Stimulated activated naive CD4-positive, alpha-beta T cell treated with Interleukin-2 at 50 U/mL for 16 hours (primary cell): Measurements from ENCODE around the gene CRELD2.

ENCODE experiments used
- DNase-seq: peaks from one replicate; lab custom pipeline; 2025; lab: John Stamatoyannopoulos, UW

CRELD2 gene, protein sequence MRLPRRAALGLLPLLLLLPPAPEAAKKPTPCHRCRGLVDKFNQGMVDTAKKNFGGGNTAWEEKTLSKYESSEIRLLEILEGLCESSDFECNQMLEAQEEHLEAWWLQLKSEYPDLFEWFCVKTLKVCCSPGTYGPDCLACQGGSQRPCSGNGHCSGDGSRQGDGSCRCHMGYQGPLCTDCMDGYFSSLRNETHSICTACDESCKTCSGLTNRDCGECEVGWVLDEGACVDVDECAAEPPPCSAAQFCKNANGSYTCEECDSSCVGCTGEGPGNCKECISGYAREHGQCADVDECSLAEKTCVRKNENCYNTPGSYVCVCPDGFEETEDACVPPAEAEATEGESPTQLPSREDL

DNA sequence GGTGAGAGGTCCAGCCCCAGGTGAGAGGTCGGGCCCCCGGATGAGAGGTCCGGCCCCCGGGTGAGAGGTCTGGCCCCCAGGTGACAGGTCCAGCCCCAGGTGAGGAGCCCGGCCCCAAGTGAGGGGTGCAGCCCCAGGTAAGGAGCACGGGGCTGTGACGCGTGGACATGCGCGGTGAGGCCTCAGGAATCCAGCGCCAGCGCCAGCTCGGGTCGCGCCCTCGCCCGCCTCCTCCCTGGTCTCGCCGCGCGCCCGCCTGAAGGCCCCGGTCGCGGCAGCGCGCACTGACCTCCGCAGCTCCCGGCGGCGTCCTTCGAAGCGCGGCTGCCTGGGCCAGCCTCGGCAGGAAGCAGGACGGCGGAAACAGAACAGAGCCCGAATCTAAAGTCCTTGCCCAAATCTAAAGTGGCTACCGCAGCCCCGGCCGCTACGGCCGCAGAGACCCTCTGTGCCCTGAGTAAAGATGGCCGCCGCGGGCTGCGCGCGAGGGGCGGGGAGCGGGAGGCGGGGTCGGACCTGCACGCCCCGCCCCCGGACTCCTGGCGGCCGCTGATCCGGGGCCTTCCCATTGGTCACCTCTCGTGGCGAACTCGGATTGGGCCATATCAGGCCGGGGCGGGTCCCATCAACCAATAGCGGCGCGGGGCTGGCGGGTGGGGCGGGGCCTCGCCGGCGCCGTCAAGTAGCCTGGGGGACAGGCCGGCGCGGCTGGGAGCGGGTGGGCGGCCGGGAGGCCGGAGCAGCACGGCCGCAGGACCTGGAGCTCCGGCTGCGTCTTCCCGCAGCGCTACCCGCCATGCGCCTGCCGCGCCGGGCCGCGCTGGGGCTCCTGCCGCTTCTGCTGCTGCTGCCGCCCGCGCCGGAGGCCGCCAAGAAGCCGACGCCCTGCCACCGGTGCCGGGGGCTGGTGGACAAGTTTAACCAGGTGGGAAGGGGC lies at the start of gene CRELD2, which contains the start of gene ALG12:
Gene CRELD2, plus strand, starts transcription at position 661 of the 937 bp plus-strand sequence. Its CDS starts 136 bp downstream, at position 797.
Gene ALG12, minus strand, starts transcription at position 465 of the 937 bp plus-strand sequence. CDS start 4,673 bp downstream, outside the sequence.
- peak; percentile 96 for DNase-seq

DNA sequence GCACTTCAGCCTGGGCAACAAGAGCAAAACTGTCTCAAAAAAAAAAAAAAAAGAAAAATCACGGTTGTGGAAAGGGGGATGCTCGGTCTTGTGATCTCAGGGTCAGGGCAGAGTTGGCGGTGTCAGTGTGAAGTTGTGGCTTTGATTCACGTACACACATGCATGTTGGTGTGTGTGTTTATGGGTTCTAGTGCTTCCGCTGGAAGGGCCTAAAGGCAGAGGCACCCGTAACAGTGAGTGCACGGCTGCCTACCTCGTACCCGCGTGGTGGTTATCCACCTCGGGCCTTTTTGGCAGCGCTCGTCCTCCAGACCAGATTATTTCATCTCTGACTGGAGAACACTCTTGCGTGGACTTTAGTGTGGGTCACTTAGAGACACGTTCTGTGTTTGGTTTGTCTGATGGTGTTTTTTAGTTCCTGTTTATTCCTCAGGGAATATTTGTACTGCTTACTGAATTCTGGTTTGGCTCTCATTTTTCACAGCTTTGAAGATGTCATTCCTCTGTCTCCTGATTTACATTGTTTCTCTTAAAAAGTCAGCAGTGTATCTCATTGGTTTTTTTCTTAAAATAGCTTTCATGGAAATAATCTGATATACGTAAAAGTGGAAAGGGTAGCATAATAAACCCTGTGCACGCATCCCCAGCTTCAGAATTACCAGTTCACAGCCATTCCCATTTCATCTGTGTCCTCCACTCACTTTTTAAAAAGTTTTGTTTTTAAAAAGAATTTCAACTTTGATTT lies 49.2 kb upstream of the CRELD2 start:
- DNase-seq = no peak

DNA sequence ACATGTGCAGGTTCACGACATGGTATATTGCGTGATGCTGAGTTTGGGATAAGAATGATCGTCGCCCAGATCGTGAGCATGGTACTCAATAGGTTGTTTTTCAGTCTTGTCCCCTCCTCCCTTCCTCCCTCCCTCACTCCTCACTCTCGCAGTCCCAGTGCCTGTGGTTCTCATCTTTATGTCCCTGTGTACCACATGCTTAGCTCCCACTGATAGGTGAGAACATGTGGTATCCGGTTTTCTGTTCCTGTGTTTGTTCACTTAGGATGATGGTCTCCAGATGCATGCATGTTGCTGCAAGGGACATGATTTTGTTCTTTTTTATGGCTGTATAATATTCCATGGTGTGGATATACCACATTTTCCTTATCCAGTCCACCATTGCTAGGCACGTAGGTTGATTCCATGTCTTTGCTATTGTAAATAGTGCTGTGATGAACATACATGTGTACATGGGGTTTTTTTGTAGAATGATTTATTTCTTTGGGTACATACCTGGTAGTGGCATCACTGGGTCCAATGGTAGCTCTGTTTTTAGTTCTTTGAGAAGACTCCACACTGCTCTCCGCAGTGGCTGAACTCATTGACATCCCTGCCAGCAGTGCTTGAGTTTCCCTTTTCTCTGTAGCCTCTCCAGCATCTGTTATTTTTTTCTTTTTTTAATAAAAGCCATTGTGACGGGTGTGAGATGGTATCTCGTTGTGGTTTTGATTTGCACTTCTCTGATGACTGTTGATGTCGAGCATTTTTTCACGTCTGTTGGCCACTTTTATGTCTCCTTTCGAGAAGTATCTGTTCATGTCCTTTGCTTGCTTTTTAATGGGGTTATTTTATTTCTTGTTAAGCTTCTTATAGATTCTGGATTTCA lies 48.4 kb upstream of the CRELD2 start:
- no peak for DNase-seq

DNA sequence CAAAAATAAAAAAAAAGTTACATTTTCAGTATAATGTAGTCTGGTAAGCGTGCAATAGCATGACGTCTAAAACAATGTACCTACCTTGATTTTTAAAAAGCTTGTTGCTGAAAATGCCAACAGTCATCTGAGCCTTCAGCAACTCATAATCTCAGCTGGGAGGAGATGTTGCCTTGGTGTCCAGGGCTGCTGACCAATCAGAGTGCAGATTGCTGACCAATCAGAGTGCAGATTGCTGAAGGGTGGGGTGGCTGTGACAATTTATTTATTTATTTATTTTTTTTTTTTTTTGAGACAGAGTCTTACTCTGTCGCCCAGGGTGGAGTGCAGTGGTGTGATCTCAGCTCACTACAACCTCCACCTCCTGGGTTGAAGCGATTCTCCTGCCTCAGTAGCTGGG lies 47.0 kb upstream of the CRELD2 start:
- no peak for DNase-seq

DNA sequence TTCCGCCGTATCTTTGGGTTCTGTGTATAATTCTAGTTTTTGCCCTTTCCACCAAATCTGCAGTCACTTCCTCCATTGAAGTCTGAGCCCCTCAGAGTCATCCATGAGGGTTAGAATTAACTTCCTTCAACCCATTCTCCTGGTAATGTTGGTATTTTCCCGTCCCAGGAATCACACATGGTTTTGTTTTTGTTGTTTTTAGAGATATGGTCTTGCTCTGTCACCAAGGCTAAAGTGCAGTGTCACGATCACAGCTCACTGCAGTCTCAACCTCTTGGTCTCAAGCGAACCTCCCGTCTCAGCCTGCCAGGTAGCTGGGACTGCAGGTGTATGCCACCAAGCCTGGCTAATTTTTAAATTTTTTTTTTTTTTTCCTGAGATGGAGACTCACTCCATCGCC lies 46.1 kb upstream of the CRELD2 start:
- no peak for DNase-seq

DNA sequence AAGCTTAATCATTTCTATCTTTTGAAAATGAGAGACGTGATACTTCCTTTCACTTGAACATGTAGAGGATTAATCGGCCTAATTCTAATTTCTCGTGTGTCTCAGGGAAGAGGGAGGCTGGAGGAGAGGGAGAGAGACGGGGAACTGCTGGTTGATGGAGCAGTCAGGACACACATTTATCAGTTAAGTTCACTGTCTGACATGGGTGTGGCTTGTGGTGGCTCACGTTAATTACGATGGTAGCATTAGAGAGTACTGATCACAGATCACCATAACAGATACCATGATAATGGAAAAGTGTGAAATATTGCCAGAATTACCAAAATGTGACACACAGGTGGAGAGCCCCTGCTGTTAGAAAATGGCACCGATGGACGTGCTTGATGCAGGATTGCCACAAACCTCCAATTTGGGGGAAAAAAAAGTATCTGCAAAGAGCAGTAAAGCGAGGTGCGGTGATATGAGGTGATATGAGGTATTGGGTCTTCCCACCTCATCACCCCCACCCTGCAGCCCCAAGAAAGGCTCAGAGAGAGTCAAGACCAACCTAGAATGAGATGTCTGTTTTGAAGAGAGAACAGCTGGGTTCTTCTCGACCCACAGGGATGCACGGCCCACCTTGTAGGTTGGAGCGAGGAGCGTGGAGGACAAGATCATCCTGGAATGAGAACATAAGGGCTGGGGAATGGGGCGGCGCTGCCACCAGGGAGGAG lies 45.0 kb upstream of the CRELD2 start:
- no peak for DNase-seq

DNA sequence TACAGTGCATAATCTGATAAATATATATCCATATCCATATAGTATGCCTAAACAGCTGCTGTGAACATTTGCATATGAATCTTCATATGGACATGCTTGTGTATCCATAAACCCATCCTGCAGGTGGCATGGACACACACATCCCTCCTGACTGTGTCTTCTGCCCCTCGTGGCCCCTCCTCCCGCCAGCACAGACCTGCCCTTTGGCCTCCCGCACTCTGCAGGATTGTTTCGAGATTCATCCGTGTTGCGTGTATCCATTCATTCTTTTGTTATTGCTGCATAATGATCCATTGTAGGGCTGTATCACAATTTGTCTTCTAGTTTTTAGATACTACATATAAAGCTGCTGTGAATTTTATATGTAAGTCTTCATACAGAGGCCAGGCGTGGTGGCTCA lies 40.8 kb upstream of the CRELD2 start:
- no peak for DNase-seq

DNA sequence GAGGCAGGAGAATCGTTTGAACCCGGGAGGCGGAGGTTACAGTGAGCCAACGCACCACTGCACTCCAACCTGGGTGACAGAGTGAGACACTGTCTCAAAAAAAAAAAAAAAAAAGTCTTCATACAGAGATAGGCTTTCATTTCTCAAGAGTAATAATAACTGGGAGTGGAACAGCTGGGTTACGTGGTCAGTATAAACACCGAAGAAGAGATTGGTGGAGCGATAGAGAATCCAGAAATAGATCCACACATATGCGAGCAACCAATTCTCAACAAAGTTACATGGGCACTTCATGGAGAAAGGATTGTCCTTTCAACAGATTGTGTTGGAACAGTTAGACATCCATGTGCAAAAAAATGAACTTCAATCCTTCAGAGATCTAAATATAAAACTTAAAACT lies 40.2 kb upstream of the CRELD2 start:
- no peak for DNase-seq

DNA sequence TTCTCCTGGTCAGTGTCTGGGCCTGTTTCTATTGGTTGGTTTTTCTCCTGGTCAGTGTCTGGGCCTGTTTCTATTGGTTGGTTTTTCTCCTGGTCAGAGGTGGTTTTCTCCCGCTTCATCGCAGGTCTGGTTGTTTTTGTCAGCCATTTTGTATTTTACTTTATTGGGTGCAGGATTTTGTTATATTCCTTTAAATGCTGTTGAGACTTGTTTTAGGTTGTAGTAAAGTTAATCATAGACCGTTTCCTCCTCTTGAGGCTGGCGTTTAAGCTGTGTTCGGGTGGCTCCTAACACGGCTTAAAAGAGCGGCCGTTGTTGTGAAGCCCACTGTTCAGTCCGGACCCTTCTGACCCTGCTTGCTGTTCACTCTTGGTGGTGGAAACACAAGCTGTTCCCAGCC lies 38.6 kb upstream of the CRELD2 start:
- DNase-seq = no peak

DNA sequence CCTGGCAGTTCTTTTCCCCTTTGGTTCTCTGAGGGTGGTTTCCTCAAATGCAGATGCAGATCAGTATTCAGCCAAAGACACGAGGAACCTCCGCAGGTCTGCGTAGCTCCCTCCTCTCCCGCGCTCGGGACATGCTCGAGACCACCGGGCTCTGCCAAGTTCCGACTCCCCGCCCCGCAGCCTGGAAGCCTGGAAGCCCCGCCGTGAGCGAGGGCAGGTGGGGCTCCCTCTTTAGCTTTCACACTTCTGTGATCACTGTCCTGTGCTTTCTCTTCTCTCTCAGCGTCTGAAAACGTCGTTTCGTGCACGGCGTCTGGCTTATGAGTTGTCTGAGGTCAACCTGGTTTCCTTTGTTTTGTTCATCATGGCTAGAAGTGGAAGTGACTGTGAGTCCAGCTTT lies 38.2 kb upstream of the CRELD2 start:
- DNase-seq = no peak

DNA sequence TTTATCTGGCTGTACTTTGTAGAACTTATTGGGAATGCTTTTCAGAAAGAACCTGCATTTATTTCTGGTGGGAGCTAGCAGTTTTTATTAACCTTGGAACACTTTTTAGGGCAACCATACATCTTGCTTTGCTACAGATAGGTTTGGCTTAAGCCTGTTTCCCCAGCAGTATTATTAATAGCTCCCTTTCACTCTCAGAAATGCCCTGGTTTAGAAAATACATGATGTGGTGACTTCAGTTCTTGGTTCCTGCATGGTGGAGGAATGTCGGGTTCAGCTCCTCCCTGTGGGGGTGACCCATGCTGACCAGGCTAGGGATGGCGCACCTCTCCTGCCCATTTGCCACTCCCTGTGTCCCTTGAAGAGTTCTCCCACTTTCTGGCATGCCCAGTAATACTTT lies 36.6 kb upstream of the CRELD2 start:
- DNase-seq = no peak

DNA sequence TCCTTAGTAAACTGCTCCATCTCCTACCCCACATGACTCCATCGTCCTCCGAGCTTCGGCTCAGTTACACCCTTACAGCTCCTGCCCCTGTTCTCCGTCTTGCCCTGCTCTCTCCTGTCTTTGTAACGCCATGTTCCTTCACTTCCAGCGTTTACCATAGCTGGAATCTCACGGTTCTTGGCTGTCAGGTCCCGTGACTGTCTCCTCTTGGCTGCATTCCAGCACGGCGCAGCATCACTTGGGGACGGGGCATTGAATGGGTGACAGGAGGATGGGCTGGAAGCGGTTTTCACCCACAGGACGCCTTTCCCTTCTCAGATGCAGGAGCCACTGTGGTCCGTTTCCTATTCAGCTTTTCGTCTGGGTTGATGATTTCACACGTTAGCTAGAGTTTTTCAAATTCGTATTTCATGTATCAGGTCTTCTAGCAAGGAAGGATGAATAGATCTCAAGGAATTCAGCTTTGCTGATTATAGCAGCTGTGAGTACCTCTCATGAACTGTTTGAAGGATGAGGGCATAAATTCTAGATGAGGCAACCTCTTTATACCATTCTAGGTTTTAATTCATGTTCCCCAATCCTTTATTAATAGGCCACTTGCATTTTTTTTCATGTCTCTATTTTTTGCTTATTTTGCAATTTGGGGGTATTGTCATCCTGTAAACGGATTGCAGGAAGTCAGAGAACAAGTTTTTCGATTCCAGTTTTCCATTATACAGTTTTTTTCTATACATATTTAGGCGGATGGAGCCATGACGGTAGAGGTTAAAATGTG lies 35.7 kb upstream of the CRELD2 start:
- DNase-seq = no peak

DNA sequence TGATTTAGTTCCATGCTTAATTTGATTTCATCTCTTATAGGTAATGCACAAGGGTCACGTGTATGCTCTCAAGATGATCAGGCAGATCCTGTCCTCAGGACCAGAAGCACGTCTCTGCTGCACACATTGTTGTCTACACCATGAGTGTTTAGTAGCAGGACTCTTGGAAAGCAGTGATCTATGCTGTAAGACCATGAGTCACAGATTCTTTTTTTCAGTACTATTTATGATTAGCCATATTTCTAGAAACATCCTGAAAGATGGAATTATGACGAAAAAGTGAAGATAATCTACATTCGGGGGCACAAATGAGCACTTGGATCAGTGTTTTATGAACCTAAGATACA lies 35.2 kb upstream of the CRELD2 start:
- no peak for DNase-seq

DNA sequence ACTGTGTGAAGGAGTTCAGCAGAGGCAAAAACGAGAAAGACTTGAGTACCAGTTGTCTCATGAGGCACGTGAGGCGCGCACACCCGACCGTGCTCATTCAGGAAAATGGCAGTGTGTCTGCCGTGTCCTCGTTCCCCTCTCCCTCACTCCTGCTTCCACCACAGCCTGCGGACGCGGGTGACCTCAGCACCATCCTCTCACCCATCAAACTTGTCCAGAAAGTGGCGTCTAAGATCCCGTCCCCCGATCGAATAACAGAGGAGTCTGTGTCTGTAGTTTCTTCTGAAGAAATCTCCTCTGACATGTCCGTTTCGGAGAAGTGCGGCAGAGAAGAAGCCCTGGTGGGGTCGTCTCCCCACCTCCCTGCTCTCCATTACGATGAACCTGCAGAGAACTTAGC lies 34.4 kb upstream of the CRELD2 start:
- DNase-seq = no peak

DNA sequence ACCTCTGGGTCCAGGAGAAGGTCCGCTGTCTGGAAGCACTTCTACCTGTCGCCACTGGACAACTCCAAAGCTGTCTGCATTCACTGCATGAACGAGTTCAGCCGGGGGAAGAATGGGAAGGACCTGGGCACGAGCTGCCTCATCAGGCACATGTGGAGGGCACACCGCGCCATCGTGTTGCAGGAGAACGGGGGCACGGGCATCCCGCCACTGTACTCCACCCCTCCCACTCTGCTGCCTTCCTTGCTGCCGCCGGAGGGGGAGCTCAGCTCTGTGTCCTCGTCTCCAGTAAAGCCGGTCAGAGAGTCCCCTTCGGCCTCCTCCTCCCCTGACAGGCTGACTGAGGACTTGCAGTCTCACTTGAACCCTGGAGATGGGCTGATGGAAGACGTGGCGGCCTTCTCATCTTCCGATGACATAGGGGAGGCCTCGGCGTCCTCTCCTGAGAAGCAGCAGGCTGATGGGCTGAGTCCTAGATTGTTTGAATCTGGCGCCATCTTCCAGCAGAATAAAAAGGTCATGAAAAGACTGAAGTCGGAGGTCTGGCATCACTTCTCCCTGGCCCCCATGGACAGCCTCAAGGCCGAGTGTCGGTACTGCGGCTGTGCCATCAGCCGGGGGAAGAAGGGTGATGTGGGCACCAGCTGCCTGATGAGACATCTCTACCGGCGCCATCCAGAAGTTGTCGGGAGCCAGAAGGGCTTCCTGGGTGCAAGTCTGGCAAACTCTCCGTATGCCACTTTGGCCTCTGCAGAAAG lies 33.8 kb upstream of the CRELD2 start:
- DNase-seq = no peak

DNA sequence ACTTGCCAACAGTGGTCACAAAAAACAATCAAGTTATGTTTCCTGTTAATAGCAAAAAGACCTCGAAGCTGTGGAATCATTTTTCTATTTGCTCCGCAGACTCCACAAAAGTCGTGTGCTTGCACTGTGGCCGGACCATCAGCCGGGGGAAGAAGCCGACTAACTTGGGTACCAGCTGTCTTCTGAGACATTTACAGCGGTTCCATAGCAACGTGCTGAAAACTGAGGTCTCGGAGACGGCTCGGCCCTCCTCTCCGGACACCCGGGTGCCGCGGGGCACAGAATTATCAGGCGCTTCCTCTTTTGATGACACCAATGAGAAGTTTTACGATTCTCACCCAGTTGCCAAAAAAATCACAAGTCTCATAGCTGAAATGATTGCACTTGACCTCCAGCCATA lies 33.2 kb upstream of the CRELD2 start:
- no peak for DNase-seq

DNA sequence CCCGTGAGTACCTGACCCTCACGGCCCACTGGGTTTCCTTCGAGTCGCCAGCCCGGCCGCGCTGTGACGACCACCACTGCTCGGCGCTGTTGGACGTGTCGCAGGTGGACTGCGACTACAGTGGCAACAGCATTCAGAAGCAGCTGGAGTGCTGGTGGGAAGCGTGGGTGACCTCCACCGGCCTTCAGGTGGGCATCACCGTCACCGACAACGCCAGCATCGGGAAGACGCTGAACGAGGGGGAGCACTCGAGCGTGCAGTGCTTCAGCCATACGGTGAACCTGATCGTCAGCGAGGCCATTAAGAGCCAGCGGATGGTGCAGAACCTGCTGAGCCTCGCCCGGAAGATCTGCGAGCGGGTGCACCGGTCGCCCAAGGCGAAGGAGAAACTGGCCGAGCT lies 32.6 kb upstream of the CRELD2 start:
- no peak for DNase-seq

DNA sequence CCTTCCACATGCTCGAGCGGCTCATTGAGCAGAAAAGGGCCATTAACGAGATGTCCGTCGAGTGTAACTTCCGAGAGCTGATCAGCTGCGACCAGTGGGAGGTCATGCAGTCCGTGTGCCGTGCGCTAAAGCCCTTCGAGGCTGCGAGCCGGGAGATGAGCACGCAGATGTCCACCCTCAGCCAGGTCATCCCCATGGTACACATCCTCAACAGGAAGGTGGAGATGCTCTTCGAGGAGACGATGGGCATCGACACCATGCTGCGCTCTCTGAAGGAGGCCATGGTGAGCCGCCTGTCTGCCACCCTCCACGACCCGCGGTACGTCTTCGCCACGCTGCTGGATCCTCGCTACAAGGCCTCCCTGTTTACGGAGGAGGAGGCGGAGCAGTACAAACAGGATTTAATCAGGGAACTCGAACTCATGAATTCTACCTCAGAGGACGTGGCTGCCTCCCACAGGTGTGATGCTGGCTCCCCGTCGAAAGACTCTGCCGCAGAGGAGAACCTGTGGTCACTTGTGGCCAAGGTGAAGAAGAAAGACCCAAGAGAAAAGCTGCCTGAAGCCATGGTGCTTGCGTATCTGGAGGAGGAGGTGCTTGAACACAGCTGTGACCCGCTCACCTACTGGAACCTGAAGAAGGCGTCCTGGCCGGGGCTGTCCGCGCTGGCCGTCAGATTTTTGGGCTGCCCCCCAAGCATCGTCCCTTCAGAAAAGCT lies 31.9 kb upstream of the CRELD2 start:
- DNase-seq = no peak

DNA sequence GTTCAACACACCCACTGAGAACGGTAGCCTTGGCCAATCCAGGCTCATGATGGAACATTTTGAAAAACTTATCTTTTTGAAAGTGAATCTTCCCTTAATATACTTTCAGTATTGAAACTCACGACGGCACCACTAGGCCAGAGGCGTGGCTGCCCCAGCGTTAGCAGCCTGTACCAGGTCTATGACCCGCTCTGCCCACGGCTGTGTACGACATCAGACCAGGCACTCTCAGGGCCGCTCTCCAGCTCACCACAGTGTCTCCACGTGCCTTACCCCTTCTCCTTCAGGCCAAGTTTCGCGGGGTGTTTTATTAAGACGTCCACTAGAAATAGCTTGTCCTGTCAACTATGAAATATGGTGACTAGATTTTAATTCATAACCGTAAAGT lies 31.4 kb upstream of the CRELD2 start:
- DNase-seq = no peak
